Thyroid gland (tissue), 4 donors: ENCODE results near the gene USP36. TPM values are rescaled to one million over a fixed set of nuclear protein-coding genes. Genes with fewer than 3 reads are reported as not detected.

Experiments used
- DNase-seq, 2 donors: peaks; one replicate each; pipeline ENCODE4 v3.0.0-alpha.2; 2019
- H3K27ac ChIP-seq, 3 donors: fragments of 200-600 bp; sonication (generic); 1 replicate in 2 of 3; 2 replicates in 1 of 3; pipeline ENCODE4 v1.5.1; 2016 to 2019; ENCODE audit warnings: mild to moderate bottlenecking in 1 of 3, moderate library complexity in 1 of 3
- H3K27me3 ChIP-seq: fragments of 200-600 bp; sonication (generic); one replicate; pipeline ENCODE4 v1.5.1; 2019
- H3K36me3 ChIP-seq, 2 donors: fragments of 200-600 bp; sonication (generic); one replicate each; pipeline ENCODE4 v1.5.1; 2016 to 2019
- H3K4me1 ChIP-seq, 2 donors: fragments of 200-600 bp; sonication (generic); one replicate each; pipeline ENCODE4 v1.5.1; 2017 to 2019
- H3K4me3 ChIP-seq, 3 donors: fragments of 200-600 bp; sonication (generic); replicated peaks in 1 of 3; 1 replicate in 2 of 3; 2 replicates in 1 of 3; pipeline ENCODE4 v1.5.1; 2016; ENCODE audit warnings: mild to moderate bottlenecking in 1 of 3
- H3K9me3 ChIP-seq: fragments of 200-600 bp; sonication (generic); one replicate; pipeline ENCODE4 v1.5.1; 2017
- POLR2A ChIP-seq, 2 donors: fragments of 450-650 bp; IDR thresholded peaks; one replicate each; pipeline ENCODE4 v1.6.1; 2017; ENCODE audit warnings: antibody characterized with exemption in 2 of 2, mild to moderate bottlenecking in 2 of 2, moderate library complexity in 1 of 2
- WGBS, 2 donors: methylation state at CpG; one replicate each; pipeline ENCODE4 v1.1.5; 2017; 5-methylcytosine and 5-hydroxymethylcytosine counted together
- intact Hi-C: fragments of 100-400 bp; cut with DNase I; formaldehyde crosslinking; loops from one replicate; pipeline ENCODE4 v1.15.1; 2023
- total RNA-seq, 4 donors: library from RNA; depleted of rRNA; stranded (reverse); fragments of >200 nt; gene quantifications; one replicate each; pipeline ENCODE4 v1.2.3, GENCODE V29; 2016
- TF ChIP-seq, protein P1 (sequence below), 6 experiments: fragments of 200-600 bp in 3 of 6; fragments of 450-650 bp in 3 of 6; sonication (generic) in 3 of 6; IDR thresholded peaks; one replicate each; pipeline ENCODE4 v1.5.1; 2016 to 2019; ENCODE audit warnings: antibody characterized with exemption in 6 of 6, mild to moderate bottlenecking in 2 of 6, inconsistent platforms in 1 of 6, moderate library complexity in 1 of 6

Gene USP36
- total RNA-seq, 4 donors from 2014 or later: 33.9 to 61.5 (median 46.6) TPM

DNA sequence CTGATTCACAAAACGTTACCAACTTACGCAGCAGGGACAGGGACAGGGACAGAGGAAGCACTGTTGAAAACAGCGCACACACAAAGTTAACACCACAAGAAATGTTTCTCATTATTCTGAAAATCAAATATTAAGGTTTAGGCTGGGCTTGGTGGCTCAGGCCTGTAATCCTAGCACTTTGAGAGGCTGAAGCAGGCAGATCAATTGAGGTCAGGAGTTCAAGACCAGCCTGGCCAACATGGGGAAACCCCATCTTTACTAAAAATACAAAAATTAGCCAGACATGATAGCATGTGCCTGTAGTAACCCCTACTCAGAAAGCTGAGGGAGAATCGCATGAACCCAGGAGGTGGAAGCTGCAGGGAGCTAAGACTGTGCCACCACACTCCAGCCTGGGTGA, 62.7 kb downstream of the USP36 start:
- Histone ChIP-seq H3K27ac (no peak overlapping the region), H3K4me3 (no peak overlapping the region), H3K27me3 (no peaks in the 10 kb centered on the region), H3K9me3 (no peaks in the 10 kb centered on the region), H3K4me1 (peaks cover 30 to 37% of the 10 kb centered on the region in 2 donors), H3K36me3 (no peaks in the 10 kb centered on the region)
- intact Hi-C loops: no loop called here
- WGBS, 2 donors: 92 to 96% methylated on average over 4 of the region's 4 CpGs
- TF ChIP-seq, protein P1, sequence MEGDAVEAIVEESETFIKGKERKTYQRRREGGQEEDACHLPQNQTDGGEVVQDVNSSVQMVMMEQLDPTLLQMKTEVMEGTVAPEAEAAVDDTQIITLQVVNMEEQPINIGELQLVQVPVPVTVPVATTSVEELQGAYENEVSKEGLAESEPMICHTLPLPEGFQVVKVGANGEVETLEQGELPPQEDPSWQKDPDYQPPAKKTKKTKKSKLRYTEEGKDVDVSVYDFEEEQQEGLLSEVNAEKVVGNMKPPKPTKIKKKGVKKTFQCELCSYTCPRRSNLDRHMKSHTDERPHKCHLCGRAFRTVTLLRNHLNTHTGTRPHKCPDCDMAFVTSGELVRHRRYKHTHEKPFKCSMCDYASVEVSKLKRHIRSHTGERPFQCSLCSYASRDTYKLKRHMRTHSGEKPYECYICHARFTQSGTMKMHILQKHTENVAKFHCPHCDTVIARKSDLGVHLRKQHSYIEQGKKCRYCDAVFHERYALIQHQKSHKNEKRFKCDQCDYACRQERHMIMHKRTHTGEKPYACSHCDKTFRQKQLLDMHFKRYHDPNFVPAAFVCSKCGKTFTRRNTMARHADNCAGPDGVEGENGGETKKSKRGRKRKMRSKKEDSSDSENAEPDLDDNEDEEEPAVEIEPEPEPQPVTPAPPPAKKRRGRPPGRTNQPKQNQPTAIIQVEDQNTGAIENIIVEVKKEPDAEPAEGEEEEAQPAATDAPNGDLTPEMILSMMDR (IDR thresholded peaks at IDR 0.05): no peak
- no peak for TF ChIP-seq POLR2A (IDR thresholded peaks at IDR 0.05)
- no peak for DNase-seq

DNA sequence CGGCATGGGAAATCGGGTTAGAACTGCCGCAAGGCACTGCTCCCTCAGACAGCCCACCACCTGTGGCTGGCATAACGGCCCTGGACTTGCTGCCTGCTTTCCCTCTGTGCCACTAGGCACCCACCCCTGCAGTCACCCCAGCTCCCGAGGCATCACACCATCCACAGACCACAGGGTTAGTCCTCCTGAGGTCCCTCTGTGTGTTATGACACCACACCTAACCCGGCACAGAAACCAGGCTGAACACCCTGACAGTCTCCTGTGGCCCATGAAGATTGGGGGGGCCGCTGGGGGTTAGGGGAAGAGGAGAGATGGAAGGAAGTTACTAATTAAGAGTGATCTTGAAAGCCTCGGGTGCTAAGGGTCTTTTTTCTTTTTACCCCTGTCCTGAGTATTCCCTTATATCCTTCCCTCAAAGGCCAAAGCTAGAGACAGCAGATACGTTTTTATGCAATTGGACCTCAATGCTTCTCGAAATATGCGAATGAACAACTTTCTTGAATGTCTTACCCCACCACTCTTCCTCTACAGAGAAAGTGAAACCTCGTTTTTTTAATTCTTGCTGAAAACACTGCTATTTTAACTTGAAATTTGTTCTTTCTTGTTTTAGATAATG, 65.5 kb downstream of the USP36 start:
- TF ChIP-seq POLR2A (IDR thresholded peaks at IDR 0.05): no peak
- TF ChIP-seq, protein P1 (IDR thresholded peaks at IDR 0.05): no peak
- intact Hi-C loops: no loop called here
- no peaks in the 10 kb centered on the region for H3K27me3 ChIP-seq
- H3K4me1 ChIP-seq: peaks cover 22 to 33% of the 10 kb centered on the region in 2 donors
- no peaks in the 10 kb centered on the region for H3K9me3 ChIP-seq
- peak overlapping the region; percentile 33 to 59 (median 52) for H3K27ac ChIP-seq
- 75 to 79% methylated on average over 12 of the region's 12 CpGs for WGBS, 2 donors
- H3K4me3 ChIP-seq: no peak overlapping the region
- peak in 1 of 2 donors; percentile 10 for DNase-seq
- H3K36me3 ChIP-seq: no peaks in the 10 kb centered on the region

GRCh38 chr17:78774453-78774852, 66.2 kb downstream of the USP36 start:
- H3K27me3 ChIP-seq: no peaks in the 10 kb centered on the region
- DNase-seq: no peak
- peaks cover 17 to 30% of the 10 kb centered on the region in 2 donors for H3K4me1 ChIP-seq
- peak overlapping the region; percentile 33 to 59 (median 52) for H3K27ac ChIP-seq
- no peaks in the 10 kb centered on the region for H3K9me3 ChIP-seq
- intact Hi-C loops: no loop called here
- 81 to 84% methylated on average over 2 of the region's 2 CpGs for WGBS, 2 donors
- H3K36me3 ChIP-seq: no peaks in the 10 kb centered on the region
- TF ChIP-seq, protein P1 (IDR thresholded peaks at IDR 0.05): no peak
- TF ChIP-seq POLR2A (IDR thresholded peaks at IDR 0.05): no peak
- no peak overlapping the region for H3K4me3 ChIP-seq

GRCh38 chr17:78771758-78772382, 68.7 kb downstream of the USP36 start:
- Histone ChIP-seq H3K4me1 (peaks cover 15 to 41% of the 10 kb centered on the region in 2 donors), H3K4me3 (no peak overlapping the region), H3K9me3 (no peaks in the 10 kb centered on the region), H3K27ac (no peak overlapping the region), H3K27me3 (no peaks in the 10 kb centered on the region), H3K36me3 (no peaks in the 10 kb centered on the region)
- TF ChIP-seq POLR2A (IDR thresholded peaks at IDR 0.05): no peak
- TF ChIP-seq, protein P1 (IDR thresholded peaks at IDR 0.05): no peak
- intact Hi-C loops: no loop called here
- 40 to 46% methylated on average over 6 of the region's 6 CpGs for WGBS, 2 donors
- DNase-seq: no peak

DNA sequence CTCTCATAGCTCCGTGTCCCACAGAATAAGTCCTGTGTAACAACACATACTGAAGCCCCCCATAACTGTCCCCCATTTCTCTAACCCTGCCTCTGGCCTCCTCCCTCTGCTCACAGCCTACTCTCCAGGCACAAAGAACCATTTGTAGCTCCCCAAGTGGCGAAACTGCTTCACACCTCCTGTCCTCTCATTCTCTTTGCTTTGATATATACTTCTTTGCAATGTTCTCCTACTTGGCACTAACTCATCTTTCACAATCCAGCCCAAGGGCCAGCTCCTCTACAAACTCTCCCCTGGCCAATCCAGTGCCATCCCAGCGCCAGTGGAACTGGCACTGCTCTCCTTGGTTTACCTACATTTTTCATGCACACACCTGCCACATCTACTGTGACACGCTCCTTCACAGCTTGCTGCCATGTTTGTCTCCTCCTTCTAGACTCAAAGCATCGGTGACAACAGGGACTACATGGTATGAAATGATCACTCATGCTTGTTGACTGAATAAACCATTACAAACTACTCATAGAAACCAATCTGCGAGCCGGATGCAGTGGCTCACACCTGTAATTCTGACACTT, 71.3 kb downstream of the USP36 start:
- Histone ChIP-seq H3K9me3 (no peaks in the 10 kb centered on the region), H3K36me3 (no peaks in the 10 kb centered on the region), H3K4me1 (peaks cover 27 to 55% of the 10 kb centered on the region in 2 donors), H3K27me3 (no peaks in the 10 kb centered on the region), H3K27ac (no peak overlapping the region), H3K4me3 (no peak overlapping the region)
- WGBS, 2 donors: 94 to 95% methylated on average over 7 of the region's 7 CpGs
- intact Hi-C loops: no loop called here
- DNase-seq: no peak
- TF ChIP-seq POLR2A (IDR thresholded peaks at IDR 0.05): no peak
- TF ChIP-seq, protein P1 (IDR thresholded peaks at IDR 0.05): no peak
